Hepatocyte (in vitro differentiated cells): ENCODE measurements around the gene TIGD1.

ENCODE experiments used
- CTCF ChIP-seq: fragments of 200-600 bp; sonication (generic); IDR thresholded peaks from 2 replicates; pipeline ENCODE4 v1.5.1; 2016; ENCODE audit warnings: antibody characterized with exemption, mild to moderate bottlenecking; ENCODE audit not compliant: poor library complexity
- EZH2 ChIP-seq: fragments of 200-600 bp; sonication (generic); IDR thresholded peaks from 2 replicates; pipeline ENCODE4 v1.6.1; 2016; ENCODE audit warnings: antibody characterized with exemption, mild to moderate bottlenecking, borderline replicate concordance
- EZH2phosphoT487 ChIP-seq: fragments of 200-600 bp; sonication (generic); IDR thresholded peaks from one replicate; pipeline ENCODE4 v1.6.1; 2018; ENCODE audit warnings: antibody characterized with exemption, mild to moderate bottlenecking, low read depth, moderate library complexity; ENCODE audit not compliant: unreplicated experiment, severe bottlenecking

GRCh38 chr2:232551776-232552175, 1.4 kb upstream of the TIGD1 start:
- TF ChIP-seq CTCF (no peak), EZH2 (no peak), EZH2phosphoT487 (no peak)
